ENCODE results near the gene PPP1R1B. TPM values are rescaled to one million over a fixed set of nuclear protein-coding genes. Genes with fewer than 3 reads are reported as not detected.

The PPP1R1B gene
- total RNA-seq, 4 donors from 2014 or later, result 43.7 to 112 (median 70.4) TPM

DNA sequence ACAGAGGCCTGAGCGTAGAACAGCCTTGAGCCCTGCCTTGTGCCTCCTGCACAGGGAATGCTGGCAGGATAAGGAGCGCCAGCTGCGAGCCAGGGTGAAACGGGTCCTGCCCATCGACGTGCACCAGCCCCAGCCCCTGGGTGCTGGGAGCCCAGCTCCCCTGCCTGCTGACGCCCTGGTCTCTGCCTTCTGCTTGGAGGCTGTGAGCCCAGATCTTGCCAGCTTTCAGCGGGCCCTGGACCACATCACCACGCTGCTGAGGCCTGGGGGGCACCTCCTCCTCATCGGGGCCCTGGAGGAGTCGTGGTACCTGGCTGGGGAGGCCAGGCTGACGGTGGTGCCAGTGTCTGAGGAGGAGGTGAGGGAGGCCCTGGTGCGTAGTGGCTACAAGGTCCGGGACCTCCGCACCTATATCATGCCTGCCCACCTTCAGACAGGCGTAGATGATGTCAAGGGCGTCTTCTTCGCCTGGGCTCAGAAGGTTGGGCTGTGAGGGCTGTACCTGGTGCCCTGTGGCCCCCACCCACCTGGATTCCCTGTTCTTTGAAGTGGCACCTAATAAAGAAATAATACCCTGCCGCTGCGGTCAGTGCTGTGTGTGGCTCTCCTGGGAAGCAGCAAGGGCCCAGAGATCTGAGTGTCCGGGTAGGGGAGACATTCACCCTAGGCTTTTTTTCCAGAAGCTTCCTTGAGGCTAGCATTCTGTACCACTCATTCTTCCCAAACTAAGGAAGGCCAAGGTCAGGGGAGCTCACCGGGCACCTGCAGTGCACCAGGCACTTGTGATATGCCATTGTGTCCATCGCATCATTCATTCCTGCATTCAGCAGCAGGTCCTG lies 43.4 kb downstream of the PPP1R1B start:
- Histone ChIP-seq H3K27ac (no peak overlapping the region), H3K36me3 (no peaks in the 10 kb centered on the region), H3K4me1 (peaks cover 60% of the 10 kb centered on the region), H3K4me3 (no peak overlapping the region), H3K27me3 (peaks cover 53% of the 10 kb centered on the region), H3K9me3 (no peaks in the 10 kb centered on the region)
- WGBS, result 78% methylated on average over 9 of the region's 23 CpGs
- TF ChIP-seq, protein P1, sequence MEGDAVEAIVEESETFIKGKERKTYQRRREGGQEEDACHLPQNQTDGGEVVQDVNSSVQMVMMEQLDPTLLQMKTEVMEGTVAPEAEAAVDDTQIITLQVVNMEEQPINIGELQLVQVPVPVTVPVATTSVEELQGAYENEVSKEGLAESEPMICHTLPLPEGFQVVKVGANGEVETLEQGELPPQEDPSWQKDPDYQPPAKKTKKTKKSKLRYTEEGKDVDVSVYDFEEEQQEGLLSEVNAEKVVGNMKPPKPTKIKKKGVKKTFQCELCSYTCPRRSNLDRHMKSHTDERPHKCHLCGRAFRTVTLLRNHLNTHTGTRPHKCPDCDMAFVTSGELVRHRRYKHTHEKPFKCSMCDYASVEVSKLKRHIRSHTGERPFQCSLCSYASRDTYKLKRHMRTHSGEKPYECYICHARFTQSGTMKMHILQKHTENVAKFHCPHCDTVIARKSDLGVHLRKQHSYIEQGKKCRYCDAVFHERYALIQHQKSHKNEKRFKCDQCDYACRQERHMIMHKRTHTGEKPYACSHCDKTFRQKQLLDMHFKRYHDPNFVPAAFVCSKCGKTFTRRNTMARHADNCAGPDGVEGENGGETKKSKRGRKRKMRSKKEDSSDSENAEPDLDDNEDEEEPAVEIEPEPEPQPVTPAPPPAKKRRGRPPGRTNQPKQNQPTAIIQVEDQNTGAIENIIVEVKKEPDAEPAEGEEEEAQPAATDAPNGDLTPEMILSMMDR (IDR thresholded peaks at IDR 0.05), result no peak
- TF ChIP-seq POLR2AphosphoS5 (IDR thresholded peaks at IDR 0.05) (no peak), POLR2A (IDR thresholded peaks at IDR 0.05) (no peak), EP300 (IDR thresholded peaks at IDR 0.05) (no peak)
- DNase-seq (ENCODE audit: low spot score in 2 of 2), result peak in 1 of 2 donors; percentile 51

DNA sequence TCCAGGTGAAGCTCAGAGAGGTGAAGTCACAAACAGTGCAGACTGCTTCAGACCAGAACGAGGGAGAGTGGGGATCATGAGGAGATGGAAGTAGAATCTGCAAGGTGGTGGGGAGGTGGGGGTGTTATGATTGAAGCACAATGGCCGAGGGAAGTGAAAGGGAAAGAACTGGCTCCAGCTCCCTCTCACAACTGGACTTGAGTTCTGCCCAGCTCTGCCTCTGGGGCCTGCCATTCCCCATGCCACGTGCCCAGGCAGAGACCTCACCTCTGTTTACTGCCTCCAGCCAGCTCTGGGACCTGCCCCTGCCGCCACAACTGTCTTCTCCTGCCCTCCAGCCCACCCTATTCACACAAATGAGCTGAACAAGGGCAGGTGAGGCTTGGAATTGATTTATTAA lies 44.0 kb downstream of the PPP1R1B start:
- H3K4me3 ChIP-seq, result no peak overlapping the region
- 58% methylated on average over 4 of the region's 4 CpGs for WGBS
- TF ChIP-seq POLR2A (IDR thresholded peaks at IDR 0.05), result no peak
- TF ChIP-seq, protein P1 (IDR thresholded peaks at IDR 0.05), result no peak
- no peak for TF ChIP-seq EP300 (IDR thresholded peaks at IDR 0.05)
- no peak for TF ChIP-seq POLR2AphosphoS5 (IDR thresholded peaks at IDR 0.05)
- no peaks in the 10 kb centered on the region for H3K36me3 ChIP-seq
- H3K9me3 ChIP-seq, result no peaks in the 10 kb centered on the region
- H3K4me1 ChIP-seq, result peaks cover 60% of the 10 kb centered on the region
- DNase-seq (ENCODE audit: low spot score in 2 of 2), result no peak
- H3K27me3 ChIP-seq, result peaks cover 46% of the 10 kb centered on the region
- H3K27ac ChIP-seq, result no peak overlapping the region

DNA sequence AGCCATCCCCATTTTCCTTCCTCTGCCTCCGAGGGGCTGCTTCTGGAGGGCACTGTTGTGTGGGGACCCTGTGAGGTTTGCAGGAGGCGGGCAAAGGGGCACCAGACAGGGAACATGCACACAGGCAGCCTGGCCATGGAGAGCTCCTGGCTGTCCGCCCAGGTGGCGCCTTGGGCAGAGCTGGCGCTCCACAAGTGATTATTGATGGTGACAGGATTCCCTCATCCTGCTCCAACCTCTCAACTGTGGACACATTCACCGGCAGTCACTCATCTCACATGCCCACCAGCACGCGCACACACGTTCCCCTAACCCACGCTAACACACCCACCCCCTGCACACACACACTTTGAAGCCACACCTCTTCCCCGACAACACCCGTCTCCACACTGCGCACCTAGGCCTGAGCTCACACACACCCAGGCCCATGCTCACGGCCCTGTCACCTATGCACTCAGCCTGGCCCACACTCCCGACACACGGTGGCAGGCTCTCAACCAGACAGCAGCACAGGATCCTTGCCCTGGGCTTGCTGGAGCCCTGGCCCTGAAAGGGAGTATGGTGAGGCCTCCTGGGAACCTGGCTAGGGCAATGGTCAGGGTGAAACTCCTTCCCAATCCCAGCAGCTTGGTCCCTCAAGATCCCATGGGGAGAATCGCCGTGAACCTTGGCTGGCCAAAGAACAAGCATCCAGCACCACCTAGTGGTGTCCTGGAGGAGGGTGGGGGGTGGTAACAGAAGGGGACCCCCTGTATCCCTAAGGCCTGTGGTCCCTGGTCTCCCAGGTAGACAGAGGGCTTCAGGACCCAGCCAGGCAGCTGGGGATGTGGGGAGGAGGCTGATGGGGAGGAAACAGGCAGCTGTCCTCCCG lies 45.1 kb downstream of the PPP1R1B start:
- Histone ChIP-seq H3K4me3 (no peak overlapping the region), H3K9me3 (no peaks in the 10 kb centered on the region), H3K27me3 (peaks cover 35% of the 10 kb centered on the region), H3K36me3 (no peaks in the 10 kb centered on the region), H3K27ac (no peak overlapping the region), H3K4me1 (peaks cover 58% of the 10 kb centered on the region)
- DNase-seq (ENCODE audit: low spot score in 2 of 2), result peak in 1 of 2 donors; percentile 61
- WGBS, result 36% methylated on average over 17 of the region's 19 CpGs
- TF ChIP-seq POLR2AphosphoS5 (IDR thresholded peaks at IDR 0.05) (no peak), EP300 (IDR thresholded peaks at IDR 0.05) (no peak), POLR2A (IDR thresholded peaks at IDR 0.05) (no peak)
- TF ChIP-seq, protein P1 (IDR thresholded peaks at IDR 0.05), result peak in 1 of 2 donors; percentile 19

DNA sequence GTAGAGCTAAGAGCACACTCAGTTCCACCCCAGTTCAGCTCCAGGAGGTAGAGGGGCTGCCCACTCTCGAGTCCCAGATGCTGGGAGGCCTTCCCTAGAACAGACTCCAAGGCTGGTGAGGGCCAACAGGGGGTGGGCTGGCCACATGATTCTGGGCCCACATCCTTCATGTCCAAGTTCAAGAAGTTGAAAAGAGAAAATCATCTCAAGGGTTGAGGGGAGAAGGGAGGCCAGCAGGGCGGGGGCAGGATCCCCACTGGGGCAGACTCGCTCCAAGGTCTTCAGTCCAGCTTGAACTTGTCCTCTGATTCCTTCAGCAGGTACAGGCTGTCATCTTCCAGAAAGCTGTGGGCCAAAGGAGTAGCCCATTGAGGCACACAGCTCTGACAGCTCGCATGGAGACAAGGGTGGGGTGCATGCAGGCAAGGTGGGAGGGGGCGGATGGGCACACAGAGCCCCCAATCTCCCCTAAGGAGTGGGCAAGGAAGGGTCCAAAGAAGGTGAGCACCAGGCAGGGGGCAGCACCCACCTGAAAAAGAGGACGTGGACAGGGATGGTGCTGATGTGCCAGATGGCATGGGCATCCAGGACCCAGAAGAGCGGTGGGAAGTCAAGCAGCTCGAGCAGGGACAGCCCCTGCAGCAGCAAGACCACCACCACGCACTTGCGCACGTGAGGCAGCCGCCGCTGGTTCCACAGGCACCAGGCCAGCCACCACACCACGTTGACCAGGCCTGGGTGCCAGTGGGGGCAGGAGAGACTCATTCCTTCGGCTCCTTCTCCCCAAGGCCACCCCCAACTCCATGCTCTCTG lies 46.0 kb downstream of the PPP1R1B start:
- H3K9me3 ChIP-seq, result no peaks in the 10 kb centered on the region
- DNase-seq (ENCODE audit: low spot score in 2 of 2), result peak in 1 of 2 donors; percentile 48
- H3K4me3 ChIP-seq, result no peak overlapping the region
- no peak for TF ChIP-seq EP300 (IDR thresholded peaks at IDR 0.05)
- TF ChIP-seq, protein P1 (IDR thresholded peaks at IDR 0.05), result no peak
- H3K27ac ChIP-seq, result no peak overlapping the region
- peaks cover 50% of the 10 kb centered on the region for H3K4me1 ChIP-seq
- no peaks in the 10 kb centered on the region for H3K36me3 ChIP-seq
- H3K27me3 ChIP-seq, result peaks cover 27% of the 10 kb centered on the region
- 84% methylated on average over 15 of the region's 15 CpGs for WGBS

All from suprapubic skin (tissue), 4 donors.